Fibroblast of the aortic adventitia (primary cell): ENCODE measurements around the gene MTNR1A. TPM values are rescaled to one million over a fixed set of nuclear protein-coding genes. Genes with fewer than 3 reads are reported as not detected.

ENCODE experiments used
- DNase-seq: peaks from one replicate; pipeline ENCODE4 v3.0.0-alpha.2; 2010; ENCODE audit warnings: low read depth
- H3K4me3 ChIP-seq: 2 replicates; pipeline ENCODE4 v1.5.1; 2011; ENCODE audit warnings: low read depth, mild to moderate bottlenecking, control low read depth, low read length, moderate library complexity
- CTCF ChIP-seq: IDR thresholded peaks from 2 replicates; pipeline ENCODE4 v1.5.1; 2011; ENCODE audit warnings: mild to moderate bottlenecking, low read length, control low read depth, inconsistent platforms; ENCODE audit not compliant: insufficient read depth
- total RNA-seq: library from RNA; depleted of rRNA; stranded (reverse); fragments of >200 nt; gene quantifications from 2 replicates; pipeline ENCODE4 v1.2.3, GENCODE V29; 2012; ENCODE audit warnings: low replicate concordance

Gene MTNR1A
- total RNA-seq, 1 donor = not detected

- TF ChIP-seq CTCF = no peak
- no peak for DNase-seq
- H3K4me3 ChIP-seq = no peak overlapping the region
These were observed 54.6 kb downstream of the MTNR1A start for GRCh38 chr4:186500721-186501304.

- no peak for TF ChIP-seq CTCF
- H3K4me3 ChIP-seq = no peak overlapping the region
- DNase-seq = no peak
These were observed 55.9 kb downstream of the MTNR1A start for GRCh38 chr4:186499467-186499866.

- no peak for TF ChIP-seq CTCF
- no peak for DNase-seq
- H3K4me3 ChIP-seq = no peak overlapping the region
These were observed 58.3 kb downstream of the MTNR1A start for GRCh38 chr4:186497043-186497442.

- no peak for TF ChIP-seq CTCF
- H3K4me3 ChIP-seq = no peak overlapping the region
- no peak for DNase-seq
These were observed 60.9 kb downstream of the MTNR1A start for GRCh38 chr4:186494496-186494895.

GRCh38 chr4:186487726-186488125, 67.6 kb downstream of the MTNR1A start:
- DNase-seq = no peak
- H3K4me3 ChIP-seq = no peak overlapping the region
- TF ChIP-seq CTCF = no peak

GRCh38 chr4:186486172-186486571, 69.2 kb downstream of the MTNR1A start:
- no peak overlapping the region for H3K4me3 ChIP-seq
- no peak for DNase-seq
- TF ChIP-seq CTCF = no peak

GRCh38 chr4:186485561-186486062, 69.8 kb downstream of the MTNR1A start:
- no peak overlapping the region for H3K4me3 ChIP-seq
- no peak for DNase-seq

More at GRCh38 chr4:186485561-186486062, 69.8 kb downstream of the MTNR1A start:
- TF ChIP-seq CTCF = no peak
